Measurements from ENCODE around the gene TWSG1. TPM values are rescaled to one million over a fixed set of nuclear protein-coding genes. Genes with fewer than 3 reads are reported as not detected.

Gene TWSG1
- total RNA-seq, 6 experiments from 2014 or later, result 3.7 to 11.3 (median 5.9) TPM

DNA sequence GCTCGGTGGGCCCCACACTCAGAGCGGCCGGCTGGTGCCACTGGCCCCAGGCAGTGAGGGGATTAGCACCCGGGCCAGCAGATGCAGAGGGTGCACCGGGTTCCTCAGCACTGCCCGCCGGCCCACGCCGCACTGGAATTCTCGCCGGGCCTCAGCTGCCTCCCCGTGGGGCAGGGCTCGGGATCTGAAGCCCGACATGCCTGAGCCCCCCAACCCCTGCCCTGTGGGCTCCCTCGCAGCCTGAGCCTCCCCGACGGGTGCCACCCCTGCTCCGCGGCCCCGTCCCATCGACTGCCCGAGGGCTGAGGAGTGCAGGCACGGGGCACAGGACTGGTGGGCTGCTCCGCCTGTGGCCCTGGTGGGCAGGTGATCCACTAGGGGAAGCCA is 37.6 kb upstream of the TWSG1 start:
- H3K36me3 ChIP-seq, result no peaks in the 10 kb centered on the region
- no peak for TF ChIP-seq POLR2A (IDR thresholded peaks at IDR 0.05)
- TF ChIP-seq, protein P1, sequence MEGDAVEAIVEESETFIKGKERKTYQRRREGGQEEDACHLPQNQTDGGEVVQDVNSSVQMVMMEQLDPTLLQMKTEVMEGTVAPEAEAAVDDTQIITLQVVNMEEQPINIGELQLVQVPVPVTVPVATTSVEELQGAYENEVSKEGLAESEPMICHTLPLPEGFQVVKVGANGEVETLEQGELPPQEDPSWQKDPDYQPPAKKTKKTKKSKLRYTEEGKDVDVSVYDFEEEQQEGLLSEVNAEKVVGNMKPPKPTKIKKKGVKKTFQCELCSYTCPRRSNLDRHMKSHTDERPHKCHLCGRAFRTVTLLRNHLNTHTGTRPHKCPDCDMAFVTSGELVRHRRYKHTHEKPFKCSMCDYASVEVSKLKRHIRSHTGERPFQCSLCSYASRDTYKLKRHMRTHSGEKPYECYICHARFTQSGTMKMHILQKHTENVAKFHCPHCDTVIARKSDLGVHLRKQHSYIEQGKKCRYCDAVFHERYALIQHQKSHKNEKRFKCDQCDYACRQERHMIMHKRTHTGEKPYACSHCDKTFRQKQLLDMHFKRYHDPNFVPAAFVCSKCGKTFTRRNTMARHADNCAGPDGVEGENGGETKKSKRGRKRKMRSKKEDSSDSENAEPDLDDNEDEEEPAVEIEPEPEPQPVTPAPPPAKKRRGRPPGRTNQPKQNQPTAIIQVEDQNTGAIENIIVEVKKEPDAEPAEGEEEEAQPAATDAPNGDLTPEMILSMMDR (IDR thresholded peaks at IDR 0.05), result no peak
- no peak overlapping the region for H3K27ac ChIP-seq
- no peaks in the 10 kb centered on the region for H3K9me3 ChIP-seq
- intact Hi-C loops (cut with DNase I), result no loop called here
- no peaks in the 10 kb centered on the region for H3K27me3 ChIP-seq
- no peak for ATAC-seq
- no peak overlapping the region for H3K4me3 ChIP-seq
- no CpG with 5 or more reads among the region's 24 CpGs for WGBS (ENCODE audit: insufficient coverage, low coverage, low lambda C conversion rate, missing lambda C conversion rate)
- no peaks in the 10 kb centered on the region for H3K4me1 ChIP-seq
- no peak for DNase-seq

DNA sequence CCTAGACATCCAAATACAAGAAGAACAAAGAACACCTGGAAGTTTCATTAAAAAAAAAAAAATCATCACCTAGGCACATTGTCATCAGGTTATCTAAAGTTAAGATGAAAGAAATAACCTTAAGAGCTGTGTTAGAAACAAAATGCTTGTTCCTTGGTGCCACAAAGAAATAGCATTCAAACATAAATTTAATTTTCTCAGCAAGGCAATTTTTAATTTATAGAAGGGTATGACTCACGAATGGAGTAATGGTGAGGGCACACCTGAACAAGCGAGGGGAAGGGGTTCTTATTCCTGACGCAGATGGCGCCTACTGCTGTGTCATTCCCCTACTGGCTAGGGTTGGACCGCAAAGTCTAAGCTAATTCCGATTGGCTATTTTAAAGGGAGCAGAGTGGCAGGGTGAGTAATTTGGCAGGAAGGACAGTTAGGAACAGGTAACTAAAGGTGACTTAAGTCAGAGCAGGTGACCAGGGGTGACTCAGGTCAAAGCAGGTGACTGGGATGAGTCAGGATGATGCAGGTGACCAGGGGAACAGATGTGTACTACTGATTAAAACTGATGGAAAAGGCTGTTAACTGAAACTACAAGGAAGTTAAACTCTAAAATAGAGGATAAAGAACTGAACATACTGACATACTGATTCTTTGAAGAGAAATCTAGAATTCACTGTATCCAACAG is 30.0 kb upstream of the TWSG1 start:
- DNase-seq (no peak), ATAC-seq (no peak)
- H3K9me3 ChIP-seq, result peaks cover 0 to 9% (median 0%) of the 10 kb centered on the region in 4 donors
- intact Hi-C loops (cut with DNase I), result no loop called here
- no peak for TF ChIP-seq POLR2A (IDR thresholded peaks at IDR 0.05)
- TF ChIP-seq, protein P1 (IDR thresholded peaks at IDR 0.05), result no peak
- no peak overlapping the region for H3K4me3 ChIP-seq
- no peaks in the 10 kb centered on the region for H3K36me3 ChIP-seq
- H3K27me3 ChIP-seq, result no peaks in the 10 kb centered on the region
- H3K4me1 ChIP-seq, result no peaks in the 10 kb centered on the region
- WGBS (ENCODE audit: insufficient coverage, low coverage, low lambda C conversion rate, missing lambda C conversion rate), result 84% methylated on average over 6 of the region's 6 CpGs
- H3K27ac ChIP-seq, result no peak overlapping the region

DNA sequence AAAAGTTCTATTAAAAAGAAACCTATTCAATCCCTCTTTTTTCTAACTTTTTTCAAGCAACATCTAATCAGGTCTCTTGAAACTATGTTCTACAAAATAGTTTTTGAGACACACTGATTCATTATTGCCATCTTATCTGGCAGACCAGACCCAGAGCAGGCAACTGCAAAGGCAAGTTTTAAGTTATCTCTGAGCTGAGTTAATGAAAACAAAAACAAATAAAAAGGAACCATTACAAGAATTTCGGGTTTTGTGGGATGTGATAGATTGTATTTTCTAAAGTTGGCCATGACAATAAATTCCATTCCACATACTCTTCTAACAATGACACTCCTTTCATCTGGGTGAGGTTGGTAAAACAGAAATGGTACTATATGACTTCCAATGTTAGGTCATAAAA is 15.2 kb upstream of the TWSG1 start:
- H3K27ac ChIP-seq, result no peak overlapping the region
- WGBS (ENCODE audit: insufficient coverage, low coverage, low lambda C conversion rate, missing lambda C conversion rate), result 29% methylated on average over 1 of the region's 1 CpG
- intact Hi-C loops (cut with DNase I), result no loop called here
- no peak for ATAC-seq
- H3K36me3 ChIP-seq, result no peaks in the 10 kb centered on the region
- H3K4me1 ChIP-seq, result no peaks in the 10 kb centered on the region
- no peaks in the 10 kb centered on the region for H3K9me3 ChIP-seq
- H3K4me3 ChIP-seq, result no peak overlapping the region
- DNase-seq, result no peak
- TF ChIP-seq, protein P1 (IDR thresholded peaks at IDR 0.05), result no peak
- TF ChIP-seq POLR2A (IDR thresholded peaks at IDR 0.05), result no peak
- no peaks in the 10 kb centered on the region for H3K27me3 ChIP-seq

DNA sequence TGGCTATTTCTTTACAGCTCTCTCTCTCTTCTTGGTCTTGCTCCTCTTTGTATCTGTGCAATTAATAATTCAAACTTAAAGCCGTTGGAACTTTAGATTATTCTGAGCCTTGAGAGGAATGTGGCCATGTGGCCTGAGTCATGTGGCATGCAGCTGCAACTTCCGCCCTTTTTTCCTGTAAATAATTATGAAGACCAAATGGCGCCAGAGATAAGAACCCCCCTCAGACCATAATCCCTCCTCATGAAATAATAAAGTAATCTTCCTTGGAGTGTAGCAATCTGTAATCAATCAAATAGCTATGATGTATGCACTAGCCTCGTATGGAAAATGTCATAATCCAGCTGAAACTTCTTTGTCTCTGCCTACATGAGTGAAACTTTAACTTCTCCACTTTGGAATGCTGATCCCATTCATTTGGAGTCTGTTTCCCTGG is 13.5 kb upstream of the TWSG1 start:
- TF ChIP-seq POLR2A (IDR thresholded peaks at IDR 0.05), result no peak
- TF ChIP-seq, protein P1 (IDR thresholded peaks at IDR 0.05), result no peak
- no peaks in the 10 kb centered on the region for H3K27me3 ChIP-seq
- no peaks in the 10 kb centered on the region for H3K9me3 ChIP-seq
- ATAC-seq, result no peak
- no peak for DNase-seq
- H3K36me3 ChIP-seq, result no peaks in the 10 kb centered on the region
- intact Hi-C loops (cut with DNase I), result no loop called here
- no peaks in the 10 kb centered on the region for H3K4me1 ChIP-seq
- 33% methylated on average over 4 of the region's 4 CpGs for WGBS (ENCODE audit: insufficient coverage, low coverage, low lambda C conversion rate, missing lambda C conversion rate)
- H3K27ac ChIP-seq, result no peak overlapping the region
- no peak overlapping the region for H3K4me3 ChIP-seq

Data from right lobe of liver (tissue), 6 donors.